H1 (cell line): ENCODE results near the gene PFKFB1. TPM values are rescaled to one million over a fixed set of nuclear protein-coding genes. Genes with fewer than 3 reads are reported as not detected.

ENCODE experiments used
- EGR1 ChIP-seq: IDR thresholded peaks from 2 replicates; pipeline ENCODE4 v1.6.1; 2011; ENCODE audit warnings: low read depth, low read length, borderline replicate concordance
- FOSL1 ChIP-seq: IDR thresholded peaks from 2 replicates; pipeline ENCODE4 v1.6.1; 2011; ENCODE audit warnings: mild to moderate bottlenecking, low read depth, low read length, moderate library complexity; ENCODE audit not compliant: insufficient read depth
- GTF2F1 ChIP-seq: IDR thresholded peaks from 2 replicates; pipeline ENCODE4 v1.6.1; 2012; ENCODE audit warnings: low read depth, low read length, improper control_type of control experiment, borderline replicate concordance
- POLR2AphosphoS5 ChIP-seq: IDR thresholded peaks from 2 replicates; pipeline ENCODE4 v1.6.1; 2011; ENCODE audit warnings: low read depth, low read length
- SIN3A ChIP-seq, 2 experiments: IDR thresholded peaks in 1 of 2; conservative IDR thresholded peaks in 1 of 2; 2 replicates each; pipeline ENCODE4 v1.6.1; 2011 to 2012; ENCODE audit warnings: low read length in 2 of 2, improper control_type of control experiment in 1 of 2, low read depth in 1 of 2, mild to moderate bottlenecking in 1 of 2
- SIX5 ChIP-seq: IDR thresholded peaks from 2 replicates; pipeline ENCODE4 v1.6.1; 2011; ENCODE audit warnings: mild to moderate bottlenecking, low read depth, low read length
- SRF ChIP-seq: IDR thresholded peaks from 2 replicates; pipeline ENCODE4 v1.6.1; 2011; ENCODE audit warnings: mild to moderate bottlenecking, low read depth, low read length, moderate library complexity
- TEAD4 ChIP-seq: IDR thresholded peaks from 2 replicates; pipeline ENCODE4 v1.6.1; 2012; ENCODE audit warnings: low read depth, low read length, inconsistent platforms, mixed read lengths
- polyA plus RNA-seq, 7 experiments: library from polyadenylated mRNA; depleted of rRNA in 3 of 7; stranded (reverse) in 5 of 7; unstranded in 2 of 7; fragments of >200 nt in 5 of 7; fragments of 200-250 nt in 2 of 7; gene quantifications; 1 replicate in 5 of 7; 2 replicates in 1 of 7; 4 replicates in 1 of 7; pipeline versions ENCODE4 v1.2.1 to v1.2.3, GENCODE V29; 2011 to 2013; ENCODE audit warnings: missing spikeins in 2 of 7, mixed read lengths in 2 of 7
- total RNA-seq: library from RNA; stranded (reverse); fragmentation: NEBNext Ultra II Directional; extraction: Animal tissue kit (Norgen Biotek cat#: 25700); gene quantifications from 2 replicates; pipeline ENCODE4 v1.2.1, GENCODE V29; 2021
- TF ChIP-seq, protein P1 (sequence below): fragments of 300-600 bp; sonication (generic); IDR thresholded peaks from 2 replicates; pipeline ENCODE4 v1.7.1; 2012; ENCODE audit warnings: low read length, moderate library complexity, mild to moderate bottlenecking, inconsistent platforms; ENCODE audit not compliant: insufficient replicate concordance
- TF ChIP-seq, protein P2 (sequence below): IDR thresholded peaks from 2 replicates; pipeline ENCODE4 v1.6.1; 2012; ENCODE audit warnings: inconsistent platforms

PFKFB1 gene
- total and polyA plus RNA-seq, 2 of the 8 experiments (the other 6 are each of a cell fraction or from before 2014, with no cell fraction given) = 0.26 to 0.30 TPM

DNA sequence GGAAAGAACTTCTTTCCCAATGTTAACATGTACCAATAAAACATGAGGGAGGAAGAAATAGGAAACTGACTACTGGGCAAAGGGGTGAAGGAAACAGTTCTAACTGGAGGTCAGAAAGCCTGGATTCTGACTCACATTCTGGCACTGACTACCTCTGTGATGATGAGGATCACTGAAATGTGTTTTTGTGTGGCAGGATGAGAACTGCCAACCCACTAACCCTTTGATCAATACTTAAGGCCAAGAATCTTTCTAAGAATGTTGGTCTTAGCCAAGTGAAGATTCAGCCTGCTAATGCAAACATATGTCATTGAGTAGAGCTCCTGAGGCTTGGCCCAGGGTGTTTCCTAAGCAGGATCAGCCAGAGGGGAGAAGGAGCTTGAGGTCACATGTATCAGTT, 32.2 kb upstream of the PFKFB1 start (continued):
- TF ChIP-seq, protein P1, sequence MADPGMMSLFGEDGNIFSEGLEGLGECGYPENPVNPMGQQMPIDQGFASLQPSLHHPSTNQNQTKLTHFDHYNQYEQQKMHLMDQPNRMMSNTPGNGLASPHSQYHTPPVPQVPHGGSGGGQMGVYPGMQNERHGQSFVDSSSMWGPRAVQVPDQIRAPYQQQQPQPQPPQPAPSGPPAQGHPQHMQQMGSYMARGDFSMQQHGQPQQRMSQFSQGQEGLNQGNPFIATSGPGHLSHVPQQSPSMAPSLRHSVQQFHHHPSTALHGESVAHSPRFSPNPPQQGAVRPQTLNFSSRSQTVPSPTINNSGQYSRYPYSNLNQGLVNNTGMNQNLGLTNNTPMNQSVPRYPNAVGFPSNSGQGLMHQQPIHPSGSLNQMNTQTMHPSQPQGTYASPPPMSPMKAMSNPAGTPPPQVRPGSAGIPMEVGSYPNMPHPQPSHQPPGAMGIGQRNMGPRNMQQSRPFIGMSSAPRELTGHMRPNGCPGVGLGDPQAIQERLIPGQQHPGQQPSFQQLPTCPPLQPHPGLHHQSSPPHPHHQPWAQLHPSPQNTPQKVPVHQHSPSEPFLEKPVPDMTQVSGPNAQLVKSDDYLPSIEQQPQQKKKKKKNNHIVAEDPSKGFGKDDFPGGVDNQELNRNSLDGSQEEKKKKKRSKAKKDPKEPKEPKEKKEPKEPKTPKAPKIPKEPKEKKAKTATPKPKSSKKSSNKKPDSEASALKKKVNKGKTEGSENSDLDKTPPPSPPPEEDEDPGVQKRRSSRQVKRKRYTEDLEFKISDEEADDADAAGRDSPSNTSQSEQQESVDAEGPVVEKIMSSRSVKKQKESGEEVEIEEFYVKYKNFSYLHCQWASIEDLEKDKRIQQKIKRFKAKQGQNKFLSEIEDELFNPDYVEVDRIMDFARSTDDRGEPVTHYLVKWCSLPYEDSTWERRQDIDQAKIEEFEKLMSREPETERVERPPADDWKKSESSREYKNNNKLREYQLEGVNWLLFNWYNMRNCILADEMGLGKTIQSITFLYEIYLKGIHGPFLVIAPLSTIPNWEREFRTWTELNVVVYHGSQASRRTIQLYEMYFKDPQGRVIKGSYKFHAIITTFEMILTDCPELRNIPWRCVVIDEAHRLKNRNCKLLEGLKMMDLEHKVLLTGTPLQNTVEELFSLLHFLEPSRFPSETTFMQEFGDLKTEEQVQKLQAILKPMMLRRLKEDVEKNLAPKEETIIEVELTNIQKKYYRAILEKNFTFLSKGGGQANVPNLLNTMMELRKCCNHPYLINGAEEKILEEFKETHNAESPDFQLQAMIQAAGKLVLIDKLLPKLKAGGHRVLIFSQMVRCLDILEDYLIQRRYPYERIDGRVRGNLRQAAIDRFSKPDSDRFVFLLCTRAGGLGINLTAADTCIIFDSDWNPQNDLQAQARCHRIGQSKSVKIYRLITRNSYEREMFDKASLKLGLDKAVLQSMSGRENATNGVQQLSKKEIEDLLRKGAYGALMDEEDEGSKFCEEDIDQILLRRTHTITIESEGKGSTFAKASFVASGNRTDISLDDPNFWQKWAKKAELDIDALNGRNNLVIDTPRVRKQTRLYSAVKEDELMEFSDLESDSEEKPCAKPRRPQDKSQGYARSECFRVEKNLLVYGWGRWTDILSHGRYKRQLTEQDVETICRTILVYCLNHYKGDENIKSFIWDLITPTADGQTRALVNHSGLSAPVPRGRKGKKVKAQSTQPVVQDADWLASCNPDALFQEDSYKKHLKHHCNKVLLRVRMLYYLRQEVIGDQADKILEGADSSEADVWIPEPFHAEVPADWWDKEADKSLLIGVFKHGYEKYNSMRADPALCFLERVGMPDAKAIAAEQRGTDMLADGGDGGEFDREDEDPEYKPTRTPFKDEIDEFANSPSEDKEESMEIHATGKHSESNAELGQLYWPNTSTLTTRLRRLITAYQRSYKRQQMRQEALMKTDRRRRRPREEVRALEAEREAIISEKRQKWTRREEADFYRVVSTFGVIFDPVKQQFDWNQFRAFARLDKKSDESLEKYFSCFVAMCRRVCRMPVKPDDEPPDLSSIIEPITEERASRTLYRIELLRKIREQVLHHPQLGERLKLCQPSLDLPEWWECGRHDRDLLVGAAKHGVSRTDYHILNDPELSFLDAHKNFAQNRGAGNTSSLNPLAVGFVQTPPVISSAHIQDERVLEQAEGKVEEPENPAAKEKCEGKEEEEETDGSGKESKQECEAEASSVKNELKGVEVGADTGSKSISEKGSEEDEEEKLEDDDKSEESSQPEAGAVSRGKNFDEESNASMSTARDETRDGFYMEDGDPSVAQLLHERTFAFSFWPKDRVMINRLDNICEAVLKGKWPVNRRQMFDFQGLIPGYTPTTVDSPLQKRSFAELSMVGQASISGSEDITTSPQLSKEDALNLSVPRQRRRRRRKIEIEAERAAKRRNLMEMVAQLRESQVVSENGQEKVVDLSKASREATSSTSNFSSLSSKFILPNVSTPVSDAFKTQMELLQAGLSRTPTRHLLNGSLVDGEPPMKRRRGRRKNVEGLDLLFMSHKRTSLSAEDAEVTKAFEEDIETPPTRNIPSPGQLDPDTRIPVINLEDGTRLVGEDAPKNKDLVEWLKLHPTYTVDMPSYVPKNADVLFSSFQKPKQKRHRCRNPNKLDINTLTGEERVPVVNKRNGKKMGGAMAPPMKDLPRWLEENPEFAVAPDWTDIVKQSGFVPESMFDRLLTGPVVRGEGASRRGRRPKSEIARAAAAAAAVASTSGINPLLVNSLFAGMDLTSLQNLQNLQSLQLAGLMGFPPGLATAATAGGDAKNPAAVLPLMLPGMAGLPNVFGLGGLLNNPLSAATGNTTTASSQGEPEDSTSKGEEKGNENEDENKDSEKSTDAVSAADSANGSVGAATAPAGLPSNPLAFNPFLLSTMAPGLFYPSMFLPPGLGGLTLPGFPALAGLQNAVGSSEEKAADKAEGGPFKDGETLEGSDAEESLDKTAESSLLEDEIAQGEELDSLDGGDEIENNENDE = no peak
- TF ChIP-seq SRF (no peak), SIX5 (no peak), EGR1 (no peak), FOSL1 (no peak), SIN3A (conservative IDR thresholded peaks at IDR 0.05 in 1 of 2, IDR thresholded peaks at IDR 0.05 in 1 of 2; ENCODE audit: low read depth in 1 of 2, low read length in 2 of 2) (no peak), POLR2AphosphoS5 (no peak), GTF2F1 (no peak), TEAD4 (no peak)
- TF ChIP-seq, protein P2, sequence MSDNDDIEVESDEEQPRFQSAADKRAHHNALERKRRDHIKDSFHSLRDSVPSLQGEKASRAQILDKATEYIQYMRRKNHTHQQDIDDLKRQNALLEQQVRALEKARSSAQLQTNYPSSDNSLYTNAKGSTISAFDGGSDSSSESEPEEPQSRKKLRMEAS = no peak
